22Rv1 (cell line): ENCODE data around the gene GJD4.

Experiments used
- ZFX ChIP-seq: fragments of 450-650 bp; IDR thresholded peaks from 2 replicates; pipeline ENCODE4 v1.6.1; 2017; ENCODE audit warnings: antibody characterized with exemption, borderline replicate concordance
- TF ChIP-seq, protein P1 (sequence below): fragments of 450-650 bp; IDR thresholded peaks from 2 replicates; pipeline ENCODE4 v1.5.1; 2017; ENCODE audit warnings: mild to moderate bottlenecking

GRCh38 chr10:35642035-35642792, 37.1 kb downstream of the GJD4 start, which contains the start of gene FZD8:
- TF ChIP-seq, protein P1, sequence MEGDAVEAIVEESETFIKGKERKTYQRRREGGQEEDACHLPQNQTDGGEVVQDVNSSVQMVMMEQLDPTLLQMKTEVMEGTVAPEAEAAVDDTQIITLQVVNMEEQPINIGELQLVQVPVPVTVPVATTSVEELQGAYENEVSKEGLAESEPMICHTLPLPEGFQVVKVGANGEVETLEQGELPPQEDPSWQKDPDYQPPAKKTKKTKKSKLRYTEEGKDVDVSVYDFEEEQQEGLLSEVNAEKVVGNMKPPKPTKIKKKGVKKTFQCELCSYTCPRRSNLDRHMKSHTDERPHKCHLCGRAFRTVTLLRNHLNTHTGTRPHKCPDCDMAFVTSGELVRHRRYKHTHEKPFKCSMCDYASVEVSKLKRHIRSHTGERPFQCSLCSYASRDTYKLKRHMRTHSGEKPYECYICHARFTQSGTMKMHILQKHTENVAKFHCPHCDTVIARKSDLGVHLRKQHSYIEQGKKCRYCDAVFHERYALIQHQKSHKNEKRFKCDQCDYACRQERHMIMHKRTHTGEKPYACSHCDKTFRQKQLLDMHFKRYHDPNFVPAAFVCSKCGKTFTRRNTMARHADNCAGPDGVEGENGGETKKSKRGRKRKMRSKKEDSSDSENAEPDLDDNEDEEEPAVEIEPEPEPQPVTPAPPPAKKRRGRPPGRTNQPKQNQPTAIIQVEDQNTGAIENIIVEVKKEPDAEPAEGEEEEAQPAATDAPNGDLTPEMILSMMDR, result no peak; the same call in 1 of the 2 replicates
- TF ChIP-seq ZFX, result no peak
